PFSK-1 (cell line): Measurements from ENCODE around the gene ADCY2.

Experiments used
- FOXP2 ChIP-seq: optimal IDR thresholded peaks from 2 replicates; pipeline ENCODE3; 2011; ENCODE audit warnings: borderline replicate concordance, control low read depth, inconsistent platforms; ENCODE audit not compliant: insufficient read depth; ENCODE audit errors: extremely low read length, extremely low read depth
- POLR2AphosphoS5 ChIP-seq: IDR thresholded peaks from 2 replicates; pipeline ENCODE4 v1.6.1; 2012; ENCODE audit warnings: low read depth, mild to moderate bottlenecking, control low read depth, low read length, moderate library complexity
- REST ChIP-seq, 2 experiments: IDR thresholded peaks; 2 replicates each; pipeline versions ENCODE4 v1.6.1 to v1.8.0; 2011 to 2012; ENCODE audit warnings: low read depth in 2 of 2, low read length in 2 of 2, control low read depth in 1 of 2, inconsistent platforms in 1 of 2, mild to moderate bottlenecking in 1 of 2, moderate library complexity in 1 of 2; ENCODE audit not compliant: insufficient read depth in 1 of 2
- SIN3A ChIP-seq: IDR thresholded peaks from 2 replicates; pipeline ENCODE4 v1.6.1; 2012; ENCODE audit warnings: mild to moderate bottlenecking, low read length, moderate library complexity, borderline replicate concordance; ENCODE audit not compliant: insufficient read depth
- TAF1 ChIP-seq: IDR thresholded peaks from 2 replicates; pipeline ENCODE4 v1.6.1; 2012; ENCODE audit warnings: low read length, control low read depth, borderline replicate concordance; ENCODE audit not compliant: insufficient read depth

The ADCY2 gene

GRCh38 chr5:7437836-7438235, 41.9 kb downstream of the ADCY2 start:
- TF ChIP-seq FOXP2 (no peak), POLR2AphosphoS5 (no peak), REST (IDR thresholded peaks at IDR 0.05; ENCODE audit: insufficient read depth in 1 of 2, low read depth in 2 of 2, low read length in 2 of 2) (no peak), TAF1 (no peak), SIN3A (no peak)

- no peak for TF ChIP-seq POLR2AphosphoS5
- no peak for TF ChIP-seq TAF1
- TF ChIP-seq FOXP2 = no peak
- no peak for TF ChIP-seq REST (IDR thresholded peaks at IDR 0.05; ENCODE audit: insufficient read depth in 1 of 2, low read depth in 2 of 2, low read length in 2 of 2)
- no peak for TF ChIP-seq SIN3A
Observed at GRCh38 chr5:7445068-7445467, 49.1 kb downstream of the ADCY2 start.

- TF ChIP-seq TAF1 (no peak), REST (IDR thresholded peaks at IDR 0.05; ENCODE audit: insufficient read depth in 1 of 2, low read depth in 2 of 2, low read length in 2 of 2) (no peak), SIN3A (no peak), POLR2AphosphoS5 (no peak), FOXP2 (no peak)
Observed at GRCh38 chr5:7445831-7446230, 49.9 kb downstream of the ADCY2 start.

- TF ChIP-seq REST (IDR thresholded peaks at IDR 0.05; ENCODE audit: insufficient read depth in 1 of 2, low read depth in 2 of 2, low read length in 2 of 2) (no peak), SIN3A (no peak), POLR2AphosphoS5 (no peak), TAF1 (no peak)
Observed at GRCh38 chr5:7446913-7447312, 51.0 kb downstream of the ADCY2 start.

- no peak for TF ChIP-seq POLR2AphosphoS5
- TF ChIP-seq TAF1 = no peak
- TF ChIP-seq SIN3A = no peak
- TF ChIP-seq FOXP2 = no peak
- TF ChIP-seq REST (IDR thresholded peaks at IDR 0.05; ENCODE audit: insufficient read depth in 1 of 2, low read depth in 2 of 2, low read length in 2 of 2) = no peak
Observed at GRCh38 chr5:7453947-7454346, 58.0 kb downstream of the ADCY2 start.
